CD4-positive, CD25-positive, alpha-beta regulatory T cell (primary cell): ENCODE results near the gene GH2. TPM values are rescaled to one million over a fixed set of nuclear protein-coding genes. Genes with fewer than 3 reads are reported as not detected.

Source experiments
- ATAC-seq, 2 donors: fragments of 150-1000 bp; cut with Tn5 transposase; one replicate each; pipeline ENCODE4 v1.10.0; 2021; ENCODE audit warnings: low read depth in 2 of 2, moderate number of reproducible peaks in 2 of 2, moderate library complexity in 1 of 2
- DNase-seq, 3 donors: peaks; one replicate each; pipeline versions ENCODE4 v3.0.0 to v3.0.0-alpha.2; 2012 to 2022; ENCODE audit warnings: mixed read lengths in 1 of 3
- H3K27ac ChIP-seq: one replicate; pipeline ENCODE4 v1.7.0; 2013; ENCODE audit warnings: mild to moderate bottlenecking, low read length; ENCODE audit not compliant: insufficient read depth, poor library complexity, severe bottlenecking
- H3K27me3 ChIP-seq: one replicate; pipeline ENCODE4 v1.7.0; 2013; ENCODE audit warnings: low read length; ENCODE audit not compliant: control insufficient read depth, insufficient read depth
- H3K36me3 ChIP-seq: one replicate; pipeline ENCODE4 v1.7.0; 2013; ENCODE audit warnings: mild to moderate bottlenecking, low read length, moderate library complexity; ENCODE audit not compliant: control insufficient read depth, insufficient read depth
- H3K4me1 ChIP-seq: 2 replicates; pipeline ENCODE4 v1.7.0; 2013; ENCODE audit warnings: mild to moderate bottlenecking, low read length; ENCODE audit not compliant: insufficient read depth, control insufficient read depth, poor library complexity, severe bottlenecking
- H3K4me3 ChIP-seq: one replicate; pipeline ENCODE4 v1.7.0; 2013; ENCODE audit warnings: low read depth, mild to moderate bottlenecking, low read length, moderate library complexity
- H3K9me3 ChIP-seq, 2 experiments: 1 replicate in 1 of 2; 2 replicates in 1 of 2; pipeline ENCODE4 v1.7.0; 2013; ENCODE audit warnings: low read length in 2 of 2, mild to moderate bottlenecking in 1 of 2, moderate library complexity in 1 of 2; ENCODE audit not compliant: control insufficient read depth in 2 of 2
- H3K27ac Mint-ChIP-seq, 3 donors: one replicate each; pipeline ENCODE4 v1.8.0; 2020 to 2022; ENCODE audit warnings: mild to moderate bottlenecking in 3 of 3, mixed read lengths in 3 of 3, moderate library complexity in 2 of 3
- H3K27me3 Mint-ChIP-seq: one replicate; pipeline ENCODE4 v1.8.0; 2022; ENCODE audit warnings: mild to moderate bottlenecking, mixed read lengths
- H3K36me3 Mint-ChIP-seq: one replicate; pipeline ENCODE4 v1.8.0; 2020; ENCODE audit warnings: mixed read lengths
- H3K4me1 Mint-ChIP-seq, 4 donors: one replicate each; pipeline ENCODE4 v1.8.0; 2020 to 2022; ENCODE audit warnings: mixed read lengths in 4 of 4, mild to moderate bottlenecking in 1 of 4
- H3K4me3 Mint-ChIP-seq, 4 donors: one replicate each; pipeline ENCODE4 v1.8.0; 2020 to 2022; ENCODE audit warnings: mild to moderate bottlenecking in 4 of 4, mixed read lengths in 4 of 4, moderate library complexity in 3 of 4
- H3K9me3 Mint-ChIP-seq, 7 donors: one replicate each; pipeline ENCODE4 v1.8.0; 2020 to 2022; ENCODE audit warnings: mixed read lengths in 7 of 7, mild to moderate bottlenecking in 3 of 7, moderate library complexity in 2 of 7
- polyA plus RNA-seq, 4 donors: library from polyadenylated mRNA; unstranded; fragments of 300-500 nt; fragmentation: Illumina TruSeq; gene quantifications; one replicate each; pipeline ENCODE4 v1.2.3, GENCODE V29; 2021
- total RNA-seq: library from RNA; stranded (reverse); gene quantifications from one replicate; pipeline ENCODE4 v1.2.3, GENCODE V29; 2022

Gene GH2
- total and polyA plus RNA-seq, 5 donors from 2014 or later, result not detected

- no peaks in the 10 kb centered on the region for H3K27me3 ChIP-seq
- no peak for ATAC-seq
- peak overlapping the region; percentile 84 for H3K4me3 ChIP-seq
- Mint-ChIP-seq H3K36me3 (peaks cover 7% of the 10 kb centered on the region), H3K4me3 (peak overlapping the region; percentile 90 to 96 (median 92)), H3K27me3 (no peaks in the 10 kb centered on the region), H3K27ac (peak overlapping the region; percentile 85 to 96 (median 94)), H3K9me3 (peaks cover 0 to 2% (median 0%) of the 10 kb centered on the region in 7 donors), H3K4me1 (peaks cover 14 to 57% (median 27%) of the 10 kb centered on the region in 4 donors)
- peaks cover 53% of the 10 kb centered on the region for H3K4me1 ChIP-seq
- peak overlapping the region; percentile 92 for H3K27ac ChIP-seq
- no peaks in the 10 kb centered on the region for H3K9me3 ChIP-seq
- peak in 1 of 3 donors; percentile 31 for DNase-seq
- H3K36me3 ChIP-seq, result peaks cover 11% of the 10 kb centered on the region
These were observed 40.2 kb downstream of the GH2 start for GRCh38 chr17:63841350-63842172.

DNA sequence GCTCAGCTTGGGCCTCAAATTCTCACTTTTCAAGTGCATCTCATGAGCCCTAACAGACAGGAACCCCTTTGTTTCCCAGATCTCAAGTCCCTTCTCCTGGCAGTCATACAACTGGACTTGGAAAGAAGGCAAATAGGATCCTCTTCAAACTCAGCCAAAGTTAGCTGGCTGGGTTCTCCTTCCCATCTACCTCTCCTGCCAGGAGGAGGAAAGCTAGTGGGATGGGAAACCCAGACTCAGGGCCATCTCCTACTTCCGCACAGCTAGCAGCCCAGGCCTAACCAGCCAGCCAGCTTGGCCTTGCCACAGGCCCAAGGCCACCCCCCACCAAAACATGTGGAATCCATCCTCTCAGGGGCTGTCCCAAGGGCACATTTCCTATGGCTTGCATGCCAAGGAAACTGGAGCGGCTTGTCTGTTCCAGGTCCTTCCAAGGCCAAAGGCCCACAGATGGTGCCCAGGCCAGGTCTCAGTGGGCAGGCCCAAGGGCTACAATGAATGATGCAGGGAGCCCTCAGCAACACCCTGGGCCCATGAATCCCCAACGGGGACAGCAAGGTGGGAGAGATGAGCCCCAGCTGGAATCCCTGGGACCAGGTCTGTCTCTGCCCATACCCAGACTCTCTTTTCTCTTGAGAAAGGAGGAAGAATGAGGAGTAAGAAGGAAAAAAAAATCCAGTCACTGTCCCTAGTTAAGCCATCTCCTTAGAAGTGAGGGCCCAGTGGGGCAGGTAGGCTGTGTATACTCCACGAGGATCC, 41.0 kb downstream of the GH2 start:
- Mint-ChIP-seq H3K9me3 (peaks cover 0 to 2% (median 0%) of the 10 kb centered on the region in 7 donors), H3K27ac (peak overlapping the region; percentile 79 to 96 (median 90)), H3K4me1 (peaks cover 8 to 61% (median 25%) of the 10 kb centered on the region in 4 donors), H3K27me3 (no peaks in the 10 kb centered on the region), H3K36me3 (peaks cover 7% of the 10 kb centered on the region), H3K4me3 (peak overlapping the region; percentile 90 to 96 (median 92))
- no peaks in the 10 kb centered on the region for H3K9me3 ChIP-seq
- H3K4me3 ChIP-seq, result peak overlapping the region; percentile 84
- no peaks in the 10 kb centered on the region for H3K27me3 ChIP-seq
- peaks cover 53% of the 10 kb centered on the region for H3K4me1 ChIP-seq
- peak overlapping the region; percentile 92 for H3K27ac ChIP-seq
- ATAC-seq, result no peak
- DNase-seq, result no peak
- peaks cover 18% of the 10 kb centered on the region for H3K36me3 ChIP-seq

- Histone ChIP-seq H3K9me3 (no peaks in the 10 kb centered on the region), H3K27me3 (no peaks in the 10 kb centered on the region), H3K27ac (peak overlapping the region; percentile 67), H3K4me1 (peaks cover 61% of the 10 kb centered on the region), H3K36me3 (peaks cover 33% of the 10 kb centered on the region), H3K4me3 (peak overlapping the region; percentile 64)
- DNase-seq, result no peak
- peak overlapping the region; percentile 73 to 93 (median 84) for H3K4me3 Mint-ChIP-seq
- H3K9me3 Mint-ChIP-seq, result peaks cover 0 to 2% (median 0%) of the 10 kb centered on the region in 7 donors
- H3K36me3 Mint-ChIP-seq, result peaks cover 9% of the 10 kb centered on the region
- peaks cover 8 to 68% (median 26%) of the 10 kb centered on the region in 4 donors for H3K4me1 Mint-ChIP-seq
- peak overlapping the region; percentile 32 to 89 (median 86) for H3K27ac Mint-ChIP-seq
- H3K27me3 Mint-ChIP-seq, result no peaks in the 10 kb centered on the region
- ATAC-seq, result no peak
These were observed 43.0 kb downstream of the GH2 start for GRCh38 chr17:63838631-63839171.

GRCh38 chr17:63837962-63838600, 43.7 kb downstream of the GH2 start:
- H3K27ac ChIP-seq, result peak overlapping the region; percentile 67
- no peaks in the 10 kb centered on the region for H3K9me3 ChIP-seq
- peaks cover 39% of the 10 kb centered on the region for H3K36me3 ChIP-seq
- DNase-seq (no peak), ATAC-seq (no peak)
- peaks cover 0 to 2% (median 0%) of the 10 kb centered on the region in 7 donors for H3K9me3 Mint-ChIP-seq
- peaks cover 8 to 67% (median 23%) of the 10 kb centered on the region in 4 donors for H3K4me1 Mint-ChIP-seq
- H3K27ac Mint-ChIP-seq, result no peak overlapping the region
- H3K36me3 Mint-ChIP-seq, result peaks cover 9% of the 10 kb centered on the region
- H3K27me3 Mint-ChIP-seq, result no peaks in the 10 kb centered on the region
- H3K4me1 ChIP-seq, result peaks cover 55% of the 10 kb centered on the region
- no peaks in the 10 kb centered on the region for H3K27me3 ChIP-seq
- peak overlapping the region; percentile 55 to 93 (median 70) for H3K4me3 Mint-ChIP-seq
- no peak overlapping the region for H3K4me3 ChIP-seq

GRCh38 chr17:63837480-63837879, 44.3 kb downstream of the GH2 start:
- Mint-ChIP-seq H3K27ac (peak overlapping the region in 2 of 3 donors; percentile 51 to 58), H3K4me1 (peaks cover 8 to 66% (median 23%) of the 10 kb centered on the region in 4 donors), H3K4me3 (no peak overlapping the region), H3K27me3 (no peaks in the 10 kb centered on the region), H3K9me3 (peaks cover 0 to 2% (median 0%) of the 10 kb centered on the region in 7 donors), H3K36me3 (peaks cover 12% of the 10 kb centered on the region)
- H3K4me3 ChIP-seq, result no peak overlapping the region
- ATAC-seq, result no peak
- H3K36me3 ChIP-seq, result peaks cover 45% of the 10 kb centered on the region
- peaks cover 55% of the 10 kb centered on the region for H3K4me1 ChIP-seq
- H3K9me3 ChIP-seq, result no peaks in the 10 kb centered on the region
- DNase-seq, result no peak
- H3K27ac ChIP-seq, result no peak overlapping the region
- H3K27me3 ChIP-seq, result no peaks in the 10 kb centered on the region

DNA sequence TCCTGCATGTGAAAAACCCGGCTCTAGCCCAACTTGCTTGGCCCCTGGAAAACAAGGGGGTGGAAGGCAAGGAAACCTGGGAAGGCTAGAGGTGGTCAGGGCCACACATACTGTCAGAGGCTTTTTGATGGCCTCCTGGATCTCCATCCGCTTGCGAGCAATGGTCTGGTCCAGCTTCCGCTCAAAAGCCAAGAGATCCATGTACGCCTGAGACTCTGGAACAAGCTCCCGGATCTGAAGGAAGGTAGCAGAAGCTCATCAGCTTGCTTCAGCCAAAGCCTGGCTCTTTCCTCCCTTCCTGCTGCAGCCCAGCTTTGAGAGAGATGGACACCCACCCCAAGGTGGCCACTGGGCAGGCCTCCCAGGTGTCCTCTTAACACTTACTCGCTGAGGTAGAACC, 44.9 kb downstream of the GH2 start:
- no peaks in the 10 kb centered on the region for H3K27me3 ChIP-seq
- Mint-ChIP-seq H3K36me3 (peaks cover 19% of the 10 kb centered on the region), H3K4me1 (peaks cover 8 to 73% (median 26%) of the 10 kb centered on the region in 4 donors), H3K27ac (peak overlapping the region in 1 of 3 donors; percentile 58), H3K4me3 (peak overlapping the region in 1 of 4 donors; percentile 67), H3K27me3 (no peaks in the 10 kb centered on the region), H3K9me3 (peaks cover 0 to 2% (median 0%) of the 10 kb centered on the region in 7 donors)
- DNase-seq, result no peak
- H3K27ac ChIP-seq, result no peak overlapping the region
- H3K4me1 ChIP-seq, result peaks cover 60% of the 10 kb centered on the region
- no peaks in the 10 kb centered on the region for H3K9me3 ChIP-seq
- ATAC-seq, result no peak
- no peak overlapping the region for H3K4me3 ChIP-seq
- H3K36me3 ChIP-seq, result peaks cover 52% of the 10 kb centered on the region

- ATAC-seq, result no peak
- H3K27ac ChIP-seq, result peak overlapping the region; percentile 19
- Mint-ChIP-seq H3K9me3 (no peaks in the 10 kb centered on the region), H3K27me3 (no peaks in the 10 kb centered on the region), H3K36me3 (peaks cover 34% of the 10 kb centered on the region), H3K4me1 (peaks cover 4 to 75% (median 31%) of the 10 kb centered on the region in 4 donors), H3K4me3 (peak overlapping the region in 1 of 4 donors; percentile 62), H3K27ac (peak overlapping the region; percentile 59 to 94 (median 80))
- no peaks in the 10 kb centered on the region for H3K9me3 ChIP-seq
- peaks cover 60% of the 10 kb centered on the region for H3K4me1 ChIP-seq
- H3K27me3 ChIP-seq, result no peaks in the 10 kb centered on the region
- H3K4me3 ChIP-seq, result no peak overlapping the region
- peaks cover 68% of the 10 kb centered on the region for H3K36me3 ChIP-seq
- no peak for DNase-seq
These were observed 46.5 kb downstream of the GH2 start for GRCh38 chr17:63835167-63835720.
